Activated naive CD4-positive, alpha-beta T cell treated with anti-CD3 and anti-CD28 coated beads, Interleukin-2, amount 50 U/mL, for 24 hours (primary cell): ENCODE measurements around the gene GOLGA2.
"Not testable (repeated sequence)": the region's sequence is repeated elsewhere in the genome, so short reads cannot be mapped to it uniquely, and the experiment has no call there.

Source experiments
- H3K27ac Mint-ChIP-seq: one replicate; pipeline ENCODE4 v1.8.0; 2021; ENCODE audit warnings: mild to moderate bottlenecking, mixed read lengths
- H3K27me3 Mint-ChIP-seq: one replicate; pipeline ENCODE4 v1.8.0; 2021; ENCODE audit warnings: mixed read lengths
- H3K36me3 Mint-ChIP-seq: one replicate; pipeline ENCODE4 v1.8.0; 2021; ENCODE audit warnings: mixed read lengths
- H3K4me1 Mint-ChIP-seq: one replicate; pipeline ENCODE4 v1.8.0; 2021; ENCODE audit warnings: mixed read lengths
- H3K4me3 Mint-ChIP-seq: one replicate; pipeline ENCODE4 v1.8.0; 2021; ENCODE audit warnings: mild to moderate bottlenecking, mixed read lengths
- H3K9me3 Mint-ChIP-seq: one replicate; pipeline ENCODE4 v1.8.0; 2021; ENCODE audit warnings: mixed read lengths

The GOLGA2 gene

GRCh38 chr9:128243215-128244018 lies 32.4 kb downstream of the GOLGA2 start:
- Mint-ChIP-seq H3K36me3 (no peaks in the 10 kb centered on the region), H3K9me3 (no peaks in the 10 kb centered on the region), H3K4me1 (peaks cover 10% of the 10 kb centered on the region), H3K27ac (no peak overlapping the region), H3K4me3 (no peak overlapping the region), H3K27me3 (peaks cover 11% of the 10 kb centered on the region)

DNA sequence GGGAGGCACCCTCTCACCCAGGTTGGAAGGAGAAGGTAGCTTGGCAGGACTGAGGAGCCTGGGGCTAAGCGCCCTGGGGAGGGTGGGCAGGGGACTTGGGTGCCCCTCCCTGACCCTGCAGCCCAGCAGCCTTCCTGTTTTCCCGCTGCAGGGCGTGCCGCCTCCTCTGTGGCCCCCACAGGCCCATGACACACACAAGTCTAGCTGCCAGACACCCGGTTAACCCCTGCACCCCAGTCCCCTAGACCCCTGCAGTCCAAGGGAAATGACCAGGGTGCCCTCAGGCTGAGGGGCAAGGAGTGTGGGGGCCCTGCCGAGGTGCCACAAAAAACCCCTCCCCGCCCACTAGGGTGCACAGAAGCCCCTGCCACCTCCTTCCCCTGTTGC lies 33.0 kb downstream of the GOLGA2 start:
- Mint-ChIP-seq H3K4me3 (no peak overlapping the region), H3K27ac (no peak overlapping the region), H3K9me3 (no peaks in the 10 kb centered on the region), H3K4me1 (peaks cover 10% of the 10 kb centered on the region), H3K36me3 (no peaks in the 10 kb centered on the region), H3K27me3 (peaks cover 11% of the 10 kb centered on the region)

DNA sequence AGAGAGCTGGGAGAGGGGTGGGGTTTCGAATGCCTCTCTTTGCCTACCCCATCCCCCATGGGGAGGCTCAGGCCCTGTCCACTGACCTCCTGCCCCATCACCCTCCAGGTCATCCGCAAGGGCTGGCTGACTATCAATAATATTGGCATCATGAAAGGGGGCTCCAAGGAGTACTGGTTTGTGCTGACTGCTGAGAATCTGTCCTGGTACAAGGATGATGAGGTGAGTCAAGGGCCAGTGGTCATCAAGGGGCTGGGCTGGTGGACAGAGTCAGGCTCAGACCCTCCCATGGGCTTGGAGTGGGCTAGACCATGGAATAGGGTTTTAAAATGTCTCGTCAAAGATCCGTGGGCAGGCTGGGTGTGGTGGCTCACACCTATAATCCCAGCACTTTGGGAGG lies 33.7 kb downstream of the GOLGA2 start:
- Mint-ChIP-seq H3K4me1 (peaks cover 10% of the 10 kb centered on the region), H3K27me3 (peaks cover 11% of the 10 kb centered on the region), H3K36me3 (no peaks in the 10 kb centered on the region), H3K4me3 (no peak overlapping the region), H3K27ac (no peak overlapping the region), H3K9me3 (no peaks in the 10 kb centered on the region)

DNA sequence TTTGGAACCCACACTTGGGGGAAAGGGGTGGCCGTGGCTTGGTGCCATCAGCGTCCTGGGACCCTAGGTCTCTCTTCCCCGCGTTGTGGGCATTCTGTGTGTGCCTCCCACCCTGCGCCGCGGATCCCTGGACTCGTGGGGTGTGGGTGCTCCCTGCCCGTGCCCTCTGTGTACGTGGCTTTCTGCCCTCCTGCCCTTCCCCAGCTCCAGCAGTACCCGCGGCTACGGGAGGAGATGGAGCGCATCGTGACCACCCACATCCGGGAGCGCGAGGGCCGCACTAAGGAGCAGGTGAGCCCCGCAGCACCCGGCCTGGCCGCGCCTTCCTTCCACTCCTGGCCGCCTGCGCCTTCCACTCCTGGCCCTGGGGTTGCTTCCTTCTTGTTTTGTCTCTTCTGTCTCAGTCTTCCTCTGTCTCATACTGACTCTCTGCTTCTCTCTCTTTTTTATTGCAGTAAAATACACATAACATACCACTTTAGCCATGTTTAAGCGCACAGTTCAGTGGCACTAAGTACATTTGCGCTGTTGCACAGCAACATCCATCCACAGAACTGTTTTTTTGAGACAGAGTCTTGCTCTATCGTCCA lies 41.9 kb downstream of the GOLGA2 start:
- Mint-ChIP-seq H3K27me3 (no peaks in the 10 kb centered on the region), H3K36me3 (no peaks in the 10 kb centered on the region), H3K27ac (no peak overlapping the region), H3K4me1 (no peaks in the 10 kb centered on the region), H3K9me3 (no peaks in the 10 kb centered on the region), H3K4me3 (no peak overlapping the region)

DNA sequence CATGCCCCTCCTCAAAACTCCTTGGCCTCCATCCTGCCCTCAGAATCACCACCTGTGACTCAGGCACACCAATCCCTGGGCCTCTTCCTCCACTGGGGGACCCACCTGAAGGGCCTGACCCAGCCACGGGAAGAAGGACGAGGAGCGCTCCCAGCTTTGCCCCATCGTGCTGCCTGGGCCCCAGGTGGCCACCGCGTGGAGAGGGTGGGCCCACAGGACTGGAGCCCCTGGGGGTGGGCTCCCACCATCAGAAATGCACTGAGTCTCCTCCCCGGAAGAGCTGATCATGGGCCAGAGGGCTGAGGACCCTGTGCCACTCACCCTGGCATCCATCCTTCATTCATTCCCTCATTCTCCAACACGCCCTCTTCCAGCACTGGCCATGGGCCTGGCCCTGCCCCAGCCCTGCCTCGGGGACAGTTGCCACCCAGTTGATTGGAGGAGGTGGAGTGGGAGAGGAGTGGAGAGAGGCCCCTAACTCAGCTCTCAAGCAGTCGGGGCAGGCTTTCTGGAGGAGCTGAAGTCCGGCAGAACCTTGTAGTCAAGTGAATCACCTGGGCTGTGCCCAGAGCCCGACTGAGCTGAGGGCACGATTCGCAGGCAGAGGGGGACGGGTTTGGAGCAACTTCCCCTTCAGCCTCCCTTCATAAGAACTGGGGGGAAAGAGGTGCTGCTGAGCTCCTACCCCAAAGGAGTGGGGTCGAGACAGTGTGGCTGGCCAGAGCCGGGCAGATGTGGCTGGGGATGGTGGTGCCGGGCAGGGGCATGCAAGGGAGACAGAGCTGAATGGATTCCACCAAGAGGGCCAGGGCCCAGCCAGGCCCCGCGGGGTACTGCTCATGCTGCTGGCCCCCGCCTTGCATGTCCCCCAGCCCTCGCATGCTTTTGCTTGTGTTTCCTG lies 43.0 kb downstream of the GOLGA2 start:
- no peaks in the 10 kb centered on the region for H3K9me3 Mint-ChIP-seq
- H3K4me1 Mint-ChIP-seq: no peaks in the 10 kb centered on the region
- H3K4me3 Mint-ChIP-seq: no peak overlapping the region
- H3K27me3 Mint-ChIP-seq: no peaks in the 10 kb centered on the region
- H3K36me3 Mint-ChIP-seq: no peaks in the 10 kb centered on the region
- no peak overlapping the region for H3K27ac Mint-ChIP-seq

DNA sequence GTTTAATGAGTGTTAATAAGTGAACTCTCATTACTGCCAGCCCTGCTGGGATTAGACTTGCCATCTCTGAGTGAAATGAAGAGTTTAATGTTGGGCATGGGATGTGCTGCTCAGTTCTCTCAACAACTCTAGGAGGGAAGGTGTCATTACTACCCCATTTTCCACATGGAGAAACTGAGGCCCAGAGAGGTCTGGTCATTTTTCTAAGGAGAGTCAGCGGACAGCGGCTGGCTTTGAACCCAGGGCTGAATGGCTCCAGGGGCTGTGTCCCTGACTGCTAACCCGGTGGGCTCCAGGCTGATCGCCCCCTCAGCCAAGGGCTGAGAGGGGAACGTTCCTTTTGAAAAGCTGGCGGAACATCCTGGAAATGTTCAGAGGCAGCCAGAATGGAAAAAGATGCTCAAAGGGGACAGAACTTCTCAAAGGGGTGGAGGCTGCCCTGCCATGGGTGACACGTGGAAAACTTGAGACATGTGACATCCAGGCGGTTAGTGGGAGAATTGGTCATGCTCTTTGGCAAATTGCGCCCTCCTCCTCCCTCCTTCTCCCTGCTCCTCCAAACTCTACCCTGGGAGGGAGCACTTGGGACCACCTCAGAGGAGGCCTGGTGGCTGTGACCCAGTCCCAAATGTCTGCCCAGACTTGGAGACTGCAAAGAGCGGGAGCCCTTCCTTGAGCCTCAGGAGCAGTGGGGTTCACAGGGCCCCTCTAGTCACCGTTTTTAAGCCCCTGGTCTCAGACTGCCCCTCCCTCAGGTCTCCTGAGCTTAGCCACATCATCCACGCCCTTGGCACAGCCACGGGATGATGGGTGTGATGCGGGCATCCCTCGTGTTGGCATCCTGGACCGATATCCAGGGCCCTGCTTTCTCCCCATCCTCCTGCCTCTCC lies 43.9 kb downstream of the GOLGA2 start:
- Mint-ChIP-seq H3K27me3 (no peaks in the 10 kb centered on the region), H3K9me3 (no peaks in the 10 kb centered on the region), H3K4me3 (no peak overlapping the region), H3K4me1 (no peaks in the 10 kb centered on the region), H3K27ac (no peak overlapping the region), H3K36me3 (no peaks in the 10 kb centered on the region)

DNA sequence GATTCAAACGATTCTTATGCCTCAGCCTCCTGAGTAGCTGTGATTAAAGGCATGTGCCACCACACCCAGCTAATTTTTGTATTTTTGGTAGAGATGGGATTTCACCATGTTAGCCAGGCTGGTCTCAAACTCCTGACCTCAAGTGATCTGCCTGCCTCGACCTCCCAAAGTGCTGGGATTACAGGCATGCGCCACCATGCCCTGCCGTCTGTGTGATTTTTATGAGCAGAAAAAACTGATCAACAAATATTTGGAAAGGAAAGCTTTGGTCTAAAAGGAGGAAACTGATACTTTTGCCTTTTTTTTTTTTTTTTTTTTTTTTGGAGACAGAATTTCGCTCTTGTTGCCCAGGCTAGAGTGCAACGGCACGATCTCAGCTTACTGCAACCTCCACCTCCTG lies 44.9 kb downstream of the GOLGA2 start:
- not testable (repeated sequence) for H3K27ac Mint-ChIP-seq, H3K36me3 Mint-ChIP-seq, H3K4me1 Mint-ChIP-seq, H3K9me3 Mint-ChIP-seq, H3K4me3 Mint-ChIP-seq, H3K27me3 Mint-ChIP-seq

DNA sequence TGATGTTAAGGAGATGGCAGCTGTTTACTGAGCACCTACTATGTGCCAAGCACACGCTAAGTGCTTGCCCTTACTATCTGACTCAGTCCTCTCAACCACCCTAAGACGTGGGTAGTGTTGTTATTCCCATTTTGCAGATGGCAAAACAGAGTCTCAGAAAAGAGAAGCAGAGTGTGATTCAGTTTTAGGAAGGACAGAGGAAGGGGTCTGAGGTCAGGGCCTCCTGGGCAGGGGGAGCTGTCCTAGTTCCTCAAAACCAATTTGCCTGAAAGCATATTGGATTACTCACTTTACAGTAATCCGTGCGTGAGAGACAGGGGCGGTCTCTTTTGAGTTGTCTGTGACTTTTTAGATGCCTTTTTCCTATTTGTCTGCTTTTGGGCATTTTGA lies 49.4 kb downstream of the GOLGA2 start:
- Mint-ChIP-seq H3K36me3 (no peaks in the 10 kb centered on the region), H3K4me1 (no peaks in the 10 kb centered on the region), H3K27me3 (no peaks in the 10 kb centered on the region), H3K27ac (no peak overlapping the region), H3K9me3 (no peaks in the 10 kb centered on the region), H3K4me3 (no peak overlapping the region)

- Mint-ChIP-seq H3K36me3 (no peaks in the 10 kb centered on the region), H3K27ac (no peak overlapping the region), H3K27me3 (no peaks in the 10 kb centered on the region), H3K9me3 (no peaks in the 10 kb centered on the region), H3K4me3 (no peak overlapping the region), H3K4me1 (no peaks in the 10 kb centered on the region)
Measured at GRCh38 chr9:128225770-128226411, 49.9 kb downstream of the GOLGA2 start.

GRCh38 chr9:128224877-128225276 lies 50.9 kb downstream of the GOLGA2 start:
- H3K4me3 Mint-ChIP-seq: no peak overlapping the region
- H3K4me1 Mint-ChIP-seq: no peaks in the 10 kb centered on the region
- H3K9me3 Mint-ChIP-seq: no peaks in the 10 kb centered on the region
- H3K36me3 Mint-ChIP-seq: no peaks in the 10 kb centered on the region
- H3K27ac Mint-ChIP-seq: no peak overlapping the region
- no peaks in the 10 kb centered on the region for H3K27me3 Mint-ChIP-seq

GRCh38 chr9:128222880-128223670 lies 52.7 kb downstream of the GOLGA2 start:
- H3K27ac Mint-ChIP-seq: no peak overlapping the region

DNA sequence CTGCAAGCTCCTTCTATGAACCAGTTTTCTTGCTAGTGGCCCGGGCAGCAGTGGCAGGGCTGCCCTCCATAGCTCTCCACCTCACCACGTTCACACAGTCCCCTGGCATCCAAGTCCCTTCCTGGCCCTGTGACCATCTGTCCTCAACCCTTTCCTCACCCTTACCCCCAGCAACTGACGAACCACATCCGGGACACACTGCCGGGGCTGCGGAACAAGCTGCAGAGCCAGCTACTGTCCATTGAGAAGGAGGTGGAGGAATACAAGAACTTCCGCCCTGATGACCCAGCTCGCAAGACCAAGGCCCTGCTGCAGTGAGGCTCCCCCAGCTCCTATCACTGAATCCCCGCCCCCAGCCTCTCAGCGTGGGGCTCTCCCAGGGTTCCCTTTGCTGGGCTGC lies 53.8 kb downstream of the GOLGA2 start:
- peaks cover 12% of the 10 kb centered on the region for H3K4me1 Mint-ChIP-seq
- H3K36me3 Mint-ChIP-seq: no peaks in the 10 kb centered on the region
- H3K9me3 Mint-ChIP-seq: no peaks in the 10 kb centered on the region
- no peak overlapping the region for H3K4me3 Mint-ChIP-seq
- H3K27me3 Mint-ChIP-seq: no peaks in the 10 kb centered on the region
- no peak overlapping the region for H3K27ac Mint-ChIP-seq

More at GRCh38 chr9:128222880-128223670, 52.7 kb downstream of the GOLGA2 start:
- no peaks in the 10 kb centered on the region for H3K9me3 Mint-ChIP-seq
- no peaks in the 10 kb centered on the region for H3K27me3 Mint-ChIP-seq
- H3K4me3 Mint-ChIP-seq: no peak overlapping the region
- H3K36me3 Mint-ChIP-seq: no peaks in the 10 kb centered on the region
- H3K4me1 Mint-ChIP-seq: peaks cover 8% of the 10 kb centered on the region

DNA sequence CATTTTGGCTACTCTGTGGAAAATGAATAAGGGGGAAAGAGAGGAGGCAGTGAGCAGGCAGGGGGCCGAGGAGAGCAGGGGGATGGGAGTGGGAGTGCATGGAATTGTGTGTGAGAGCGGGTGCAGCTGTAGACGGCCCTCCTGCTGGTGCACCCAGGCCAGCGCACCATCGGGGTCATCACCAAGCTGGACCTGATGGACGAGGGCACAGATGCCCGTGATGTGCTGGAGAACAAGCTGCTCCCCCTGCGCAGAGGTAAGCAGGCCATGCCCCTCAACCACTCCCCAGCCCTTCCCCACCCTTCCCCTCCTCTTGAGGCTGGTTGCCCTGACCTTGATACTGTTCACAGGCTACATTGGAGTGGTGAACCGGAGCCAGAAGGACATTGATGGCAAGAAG lies 56.0 kb downstream of the GOLGA2 start:
- no peak overlapping the region for H3K4me3 Mint-ChIP-seq
- peaks cover 12% of the 10 kb centered on the region for H3K4me1 Mint-ChIP-seq
- H3K27ac Mint-ChIP-seq: no peak overlapping the region
- H3K9me3 Mint-ChIP-seq: no peaks in the 10 kb centered on the region
- H3K27me3 Mint-ChIP-seq: no peaks in the 10 kb centered on the region
- no peaks in the 10 kb centered on the region for H3K36me3 Mint-ChIP-seq
